ENCODE data around the gene SAMD11.

Gene SAMD11

DNA sequence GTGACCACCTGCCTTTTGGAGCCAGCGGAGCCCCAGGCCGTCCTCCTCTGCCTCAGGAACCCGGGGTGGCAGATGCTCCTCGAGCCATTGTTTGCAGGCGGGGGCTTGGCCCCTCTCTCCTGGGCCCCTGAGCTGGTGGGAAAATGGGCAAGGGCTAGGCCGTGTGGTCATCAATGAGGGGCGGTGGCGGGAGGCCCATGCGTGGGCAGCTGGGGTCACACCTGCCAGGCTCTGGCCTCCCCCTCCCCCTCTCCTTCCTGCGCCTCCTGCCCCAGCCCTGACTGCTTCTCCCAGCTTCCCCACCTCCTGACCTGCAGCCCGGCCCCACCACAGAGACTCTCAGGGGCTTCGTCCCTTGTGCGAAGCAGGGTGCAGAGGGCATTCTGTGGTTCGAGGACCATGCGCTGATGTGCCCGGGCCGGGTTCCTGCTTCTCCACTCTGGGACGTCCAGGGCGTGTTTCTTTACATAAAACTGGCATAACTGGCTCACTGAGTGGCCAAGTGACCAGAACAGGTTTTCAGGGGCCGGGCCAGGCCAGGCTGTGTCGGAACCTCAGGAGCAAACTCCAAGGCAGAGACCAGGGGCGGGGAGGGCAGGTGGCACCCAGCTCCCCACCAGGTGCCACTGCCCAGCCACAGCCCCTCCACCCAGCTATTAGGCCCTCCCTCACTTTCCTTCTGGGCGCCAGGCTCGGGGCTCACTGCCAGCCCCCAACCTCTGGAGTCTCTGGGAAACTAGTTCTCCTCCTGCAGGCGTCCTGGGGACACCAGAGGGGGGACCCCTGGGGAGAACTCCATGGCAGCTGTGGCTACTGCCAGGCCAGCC lies 9.3 kb downstream of the SAMD11 start:
- DNase-seq, result no peak

DNA sequence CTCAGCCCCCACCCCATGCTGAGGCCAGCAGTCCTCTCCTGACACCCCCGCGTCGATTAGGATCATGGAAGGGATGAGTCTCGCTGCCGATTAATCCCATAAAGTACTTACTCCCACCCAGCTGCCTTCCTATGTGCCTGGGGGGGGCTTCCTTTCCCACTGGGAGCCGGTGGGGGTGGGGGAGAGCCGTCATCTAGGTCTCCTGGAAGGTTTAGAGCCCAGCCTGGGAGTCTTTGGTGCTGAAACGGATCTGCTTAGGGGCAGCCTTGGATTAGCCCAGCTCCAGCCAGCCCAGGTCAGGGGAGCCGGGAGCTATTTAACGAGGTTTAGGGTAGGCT lies 9.8 kb downstream of the SAMD11 start:
- DNase-seq, result no peak

DNA sequence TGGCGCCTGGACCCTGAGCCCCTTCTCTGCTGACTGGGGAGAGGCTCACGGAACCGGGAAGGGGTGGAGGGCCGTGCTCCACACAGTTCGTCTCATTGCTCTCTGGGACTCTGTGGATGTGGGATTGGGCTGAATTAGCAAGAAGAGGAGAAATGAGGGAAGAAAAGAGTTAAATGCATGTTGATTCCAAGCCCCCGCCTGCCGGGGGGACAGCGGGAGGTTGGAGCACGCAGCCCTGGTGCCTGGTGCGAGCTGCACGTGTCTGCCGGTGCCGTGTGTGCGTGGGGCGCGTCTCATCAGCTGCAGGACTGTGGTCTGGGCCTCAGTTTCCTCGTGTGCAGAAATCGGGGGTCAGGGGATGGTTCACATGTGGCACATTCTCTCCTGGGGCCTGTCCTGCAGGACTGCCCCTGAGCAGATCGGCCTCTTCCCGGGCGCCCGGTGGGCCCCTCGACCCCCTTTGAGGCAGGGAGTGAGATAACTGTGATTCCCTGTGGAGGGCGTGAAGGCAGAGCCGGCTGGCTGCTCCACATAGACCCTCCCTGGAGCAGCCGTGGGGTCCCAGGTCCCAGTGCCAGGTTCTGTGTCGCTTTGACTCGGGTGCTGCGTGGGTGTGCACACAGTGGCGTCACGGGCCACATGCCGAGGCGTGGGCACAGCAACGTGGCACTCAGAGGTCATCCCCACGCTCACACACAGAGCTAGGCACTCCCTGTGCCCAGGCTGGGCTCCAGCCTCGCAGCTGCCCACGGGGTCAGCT lies 11.4 kb downstream of the SAMD11 start:
- DNase-seq, result no peak

DNA sequence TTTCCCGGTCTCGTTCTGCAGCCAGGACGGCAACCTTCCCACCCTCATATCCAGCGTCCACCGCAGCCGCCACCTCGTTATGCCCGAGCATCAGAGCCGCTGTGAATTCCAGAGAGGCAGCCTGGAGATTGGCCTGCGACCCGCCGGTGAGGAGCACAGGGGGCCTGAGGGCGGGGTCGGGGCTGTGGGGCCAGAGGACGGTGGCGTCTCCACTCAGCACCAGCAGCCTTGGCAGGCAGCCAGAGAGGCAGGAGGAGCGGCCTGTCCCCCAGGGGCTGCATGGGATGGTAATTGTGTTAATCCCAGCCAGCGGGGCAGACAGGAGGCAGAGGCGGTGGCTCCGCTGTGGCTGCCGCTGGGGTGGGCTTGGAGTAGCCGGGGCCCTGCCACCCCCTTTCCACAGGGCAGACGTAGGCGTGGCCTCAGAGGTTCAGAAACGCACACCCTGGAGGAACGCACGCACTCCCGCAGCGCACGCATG lies 12.1 kb downstream of the SAMD11 start:
- DNase-seq, result no peak

DNA sequence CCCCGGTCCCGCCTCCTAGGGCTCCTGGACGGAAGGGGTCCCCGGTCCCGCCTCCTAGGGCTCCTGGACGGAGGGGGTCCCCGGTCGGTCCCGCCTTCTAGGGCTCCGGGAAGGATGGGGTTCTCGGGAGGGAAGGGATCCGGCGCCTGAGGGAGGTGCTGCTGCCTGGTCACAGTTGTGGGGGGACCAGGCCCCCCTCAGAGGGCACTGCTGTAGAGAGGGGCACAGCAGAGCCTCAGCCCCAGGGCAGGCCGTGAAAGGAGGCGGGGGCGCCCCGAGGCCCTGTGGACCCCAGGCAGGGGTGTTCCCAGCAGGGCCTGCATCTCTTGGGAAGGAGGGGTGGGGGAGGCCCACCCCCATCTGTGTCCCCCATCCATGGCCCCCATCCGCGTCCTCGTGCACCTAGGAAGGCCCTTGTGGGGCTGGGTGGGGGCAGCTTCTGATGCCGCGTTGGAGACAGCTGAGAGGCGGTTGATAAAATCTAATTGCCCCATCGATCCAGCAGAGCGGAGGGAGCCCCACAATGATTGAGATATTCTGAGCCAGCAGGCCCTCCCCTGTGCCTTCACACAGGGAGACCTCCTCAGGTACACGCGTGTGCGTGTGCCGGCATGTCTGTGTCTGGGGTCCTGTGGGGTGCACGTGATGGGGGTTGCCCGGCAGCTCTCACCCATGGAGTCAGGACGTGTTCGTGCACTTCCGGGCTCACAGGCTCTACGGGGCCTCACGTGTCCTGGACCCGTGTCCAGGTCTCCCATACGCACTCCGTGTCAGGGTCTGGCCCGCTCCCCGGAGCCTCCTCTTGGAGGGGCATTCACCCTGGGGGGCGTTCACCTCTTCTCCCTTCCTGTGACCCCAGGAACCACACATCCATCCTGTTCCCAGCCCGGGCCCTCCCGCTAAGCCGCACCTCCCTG lies 12.9 kb downstream of the SAMD11 start:
- no peak for DNase-seq

DNA sequence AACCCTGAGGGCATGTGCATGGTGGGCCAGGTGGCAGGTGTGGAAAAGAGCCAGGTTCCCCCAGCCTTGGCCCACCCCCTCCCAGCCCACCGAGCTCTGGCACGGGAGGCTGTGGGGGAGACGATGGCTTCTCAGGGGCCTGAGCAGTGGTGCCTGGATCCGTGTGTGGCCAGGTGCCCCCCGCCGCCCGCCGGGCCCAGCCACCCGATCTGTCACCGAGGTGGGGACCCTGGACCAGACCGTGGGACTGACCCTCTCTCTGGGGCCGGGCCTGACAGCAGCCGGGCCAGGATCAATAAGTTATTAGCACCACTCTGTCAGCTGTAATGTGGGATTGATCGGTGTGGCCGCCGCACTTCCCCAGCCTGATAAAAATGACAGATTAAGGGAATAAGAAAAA lies 13.8 kb downstream of the SAMD11 start:
- no peak for DNase-seq

DNA sequence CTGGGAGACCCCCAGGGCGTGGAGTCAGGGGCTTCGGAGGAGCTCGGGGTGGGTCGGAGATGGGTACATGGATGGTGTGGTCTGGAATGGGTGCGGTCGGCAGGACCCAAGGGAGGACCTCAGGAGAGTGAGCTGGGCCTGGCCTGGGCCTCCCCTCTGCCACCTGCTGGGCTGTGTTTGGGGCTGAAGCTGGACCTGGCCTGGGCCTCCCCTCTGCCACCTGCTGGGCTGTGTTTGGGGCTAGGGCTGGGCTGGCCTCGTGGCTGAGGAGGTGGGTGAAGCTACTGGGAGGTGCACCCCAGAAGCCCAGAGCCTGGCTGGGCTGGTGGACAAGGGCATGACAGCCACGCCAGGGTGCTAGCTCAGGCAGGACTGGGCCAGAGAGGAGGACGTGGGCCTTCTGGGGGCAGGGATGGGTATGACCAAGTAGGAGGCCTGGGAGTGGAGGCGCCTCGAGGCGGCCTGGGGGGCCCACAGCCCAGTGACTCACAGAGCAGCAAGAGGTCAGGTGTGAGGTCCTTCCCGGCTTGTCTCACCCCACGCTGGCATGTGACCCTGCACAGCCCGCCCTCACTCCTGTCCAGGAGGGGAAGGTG lies 14.5 kb downstream of the SAMD11 start:
- no peak for DNase-seq

DNA sequence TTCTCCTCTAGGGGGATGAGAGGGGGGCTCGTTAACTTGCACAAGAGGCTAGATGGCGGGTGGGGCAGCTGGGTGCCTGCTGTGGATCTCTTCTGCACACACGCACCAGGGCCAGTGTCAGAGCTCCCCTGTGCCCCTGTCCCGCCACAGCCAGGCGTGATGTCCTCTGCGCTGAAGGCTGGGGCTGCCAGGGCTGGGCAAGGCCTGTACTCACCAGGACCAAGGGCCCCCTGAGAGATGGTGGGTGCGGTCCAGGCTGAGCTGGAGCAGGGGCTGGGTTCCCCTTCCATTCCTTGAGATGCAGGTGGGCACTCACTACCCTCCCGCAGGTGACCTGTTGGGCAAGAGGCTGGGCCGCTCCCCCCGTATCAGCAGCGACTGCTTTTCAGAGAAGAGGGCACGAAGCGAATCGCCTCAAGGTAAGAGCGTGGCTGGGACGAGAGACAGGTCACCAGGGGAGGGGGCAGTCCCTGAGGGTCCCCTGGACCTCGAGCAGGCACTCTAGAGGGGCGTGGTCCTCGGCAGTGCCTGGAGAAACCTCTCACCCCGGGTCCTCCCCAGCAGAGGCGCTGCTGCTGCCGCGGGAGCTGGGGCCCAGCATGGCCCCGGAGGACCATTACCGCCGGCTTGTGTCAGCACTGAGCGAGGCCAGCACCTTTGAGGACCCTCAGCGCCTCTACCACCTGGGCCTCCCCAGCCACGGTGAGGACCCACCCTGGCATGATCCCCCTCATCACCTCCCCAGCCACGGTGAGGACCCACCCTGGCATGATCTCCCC lies 15.2 kb downstream of the SAMD11 start:
- no peak for DNase-seq

DNA sequence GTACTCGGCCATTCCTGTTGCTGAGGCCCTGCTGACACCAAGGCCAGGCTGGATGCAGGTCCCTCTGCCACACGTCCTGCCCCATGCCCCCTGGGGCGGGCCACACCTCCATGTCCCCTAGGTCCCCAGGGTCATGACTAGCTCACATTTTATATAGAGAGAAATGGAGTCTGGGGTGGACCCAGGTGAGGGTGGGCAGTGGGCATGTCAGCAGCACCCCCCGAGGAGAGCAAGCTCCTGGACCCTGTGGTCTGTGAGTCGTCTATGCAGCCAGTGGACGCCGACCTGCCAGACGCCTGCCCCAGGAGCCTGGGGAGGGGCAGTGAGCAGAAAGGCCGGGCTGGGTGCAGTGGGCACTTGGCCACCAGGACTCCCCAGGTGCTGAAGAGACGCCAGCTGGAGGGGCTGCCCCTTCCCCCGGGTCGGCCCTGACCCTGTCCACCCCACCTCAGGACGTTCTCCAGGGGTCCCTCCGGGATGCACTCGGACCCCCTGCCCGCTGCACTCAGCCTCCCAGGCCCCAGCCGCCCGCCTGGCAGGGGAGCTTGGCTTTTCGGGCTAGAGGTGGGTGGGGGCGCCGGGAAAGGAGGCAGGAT lies 15.9 kb downstream of the SAMD11 start:
- DNase-seq, result no peak

DNA sequence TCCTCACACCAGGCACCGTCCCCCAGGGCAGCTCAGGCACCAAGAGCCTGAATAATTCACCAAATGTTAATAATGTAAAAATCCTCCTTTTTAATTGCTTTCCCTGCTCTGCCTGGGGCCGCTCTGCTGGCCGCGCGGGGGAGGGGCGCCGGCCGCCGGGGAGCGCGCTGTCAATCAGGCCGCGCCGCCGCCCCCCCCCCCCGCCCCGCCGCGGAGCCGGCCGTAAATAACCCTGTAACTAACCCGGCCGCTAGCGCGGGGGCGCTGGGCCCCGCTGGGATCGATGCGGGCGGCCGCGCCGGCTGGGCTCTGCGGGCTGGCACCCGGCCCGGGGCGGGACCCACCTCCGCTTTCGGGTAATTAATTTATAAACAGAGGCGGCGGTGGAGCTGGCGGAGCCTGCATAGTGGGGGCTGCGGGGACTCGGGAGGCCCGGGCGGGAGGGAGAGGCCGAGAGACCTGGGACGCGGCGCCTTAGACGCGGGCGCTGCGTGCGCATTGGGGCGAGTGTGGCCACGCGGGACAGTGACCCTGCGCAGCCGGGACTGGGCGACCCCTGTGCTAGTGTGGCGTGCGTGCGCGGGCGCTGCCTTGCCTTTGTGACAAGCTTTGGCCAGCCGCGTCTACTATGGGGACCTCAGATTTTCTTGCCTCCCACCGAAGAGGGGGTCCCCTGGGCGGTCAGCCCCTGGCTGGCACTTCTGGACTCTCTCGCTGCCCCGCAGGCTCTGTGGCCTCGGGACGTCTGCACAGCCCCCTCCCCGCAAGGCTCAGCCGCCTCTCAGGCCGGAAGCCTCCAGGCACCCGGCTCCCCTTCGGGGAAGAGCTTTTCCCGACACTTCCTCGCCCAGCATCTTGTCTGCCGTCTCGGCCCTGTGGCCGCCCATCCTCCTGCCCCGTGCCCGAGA lies 16.6 kb downstream of the SAMD11 start:
- no peak for DNase-seq

DNA sequence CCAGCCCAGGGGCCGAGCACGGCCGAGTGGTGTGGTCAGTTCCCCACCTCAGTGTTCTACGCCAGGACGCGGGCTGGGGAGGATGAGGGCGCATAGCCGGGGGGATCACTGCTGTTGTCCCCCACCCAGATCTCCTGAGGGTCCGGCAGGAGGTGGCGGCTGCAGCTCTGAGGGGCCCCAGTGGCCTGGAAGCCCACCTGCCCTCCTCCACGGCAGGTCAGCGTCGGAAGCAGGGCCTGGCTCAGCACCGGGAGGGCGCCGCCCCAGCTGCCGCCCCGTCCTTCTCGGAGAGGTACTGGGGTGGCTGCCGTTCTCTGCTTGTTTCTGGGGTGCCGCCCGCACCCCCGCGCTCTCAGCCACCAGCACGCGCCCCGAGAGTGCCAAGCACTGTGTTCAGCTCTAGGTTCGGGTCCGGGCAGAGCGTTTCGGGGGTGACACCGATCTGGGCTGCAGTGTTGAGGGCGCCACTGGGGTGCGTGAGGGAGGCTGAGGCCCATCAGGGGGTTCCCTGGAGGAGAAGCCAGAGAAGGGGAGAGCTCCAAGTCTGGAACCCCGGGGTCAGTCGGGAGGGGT lies 17.4 kb downstream of the SAMD11 start:
- no peak for DNase-seq

DNA sequence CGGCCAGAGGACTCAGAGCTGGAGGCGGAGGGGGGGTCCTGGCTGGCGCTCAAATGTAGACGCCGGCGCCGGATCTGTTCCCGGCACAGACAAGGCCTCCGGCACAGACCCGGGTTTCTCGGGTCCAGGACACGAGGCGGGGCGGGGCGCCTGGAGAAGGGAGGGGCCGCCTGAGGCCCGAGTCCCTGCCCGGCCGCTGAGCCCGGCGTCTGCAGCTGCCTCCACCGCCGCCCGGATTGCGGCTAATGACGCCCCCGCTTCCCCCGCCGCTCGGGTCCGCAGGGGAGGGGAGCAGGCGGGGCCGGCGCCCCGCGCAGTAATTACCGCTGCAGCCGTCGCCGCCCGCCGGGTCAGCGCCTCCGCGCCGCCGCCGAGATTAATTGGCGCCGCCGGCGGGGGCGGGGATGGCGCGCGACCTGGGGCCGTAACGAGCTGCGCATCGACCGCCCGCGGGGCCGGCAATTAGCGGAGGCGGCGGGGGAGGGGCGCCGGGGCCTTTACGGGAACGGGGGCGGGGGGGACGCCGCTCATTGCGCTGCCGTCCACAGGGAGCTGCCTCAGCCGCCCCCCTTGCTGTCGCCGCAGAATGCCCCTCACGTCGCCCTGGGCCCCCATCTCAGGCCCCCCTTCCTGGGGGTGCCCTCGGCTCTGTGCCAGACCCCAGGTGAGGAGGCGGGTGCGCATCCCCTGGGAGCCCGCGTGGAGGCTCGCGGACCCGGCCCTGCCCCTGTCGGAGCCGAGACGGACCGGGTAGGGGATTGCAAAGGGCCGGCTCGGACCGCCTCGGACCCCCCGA lies 18.1 kb downstream of the SAMD11 start:
- DNase-seq, result no peak

DNA sequence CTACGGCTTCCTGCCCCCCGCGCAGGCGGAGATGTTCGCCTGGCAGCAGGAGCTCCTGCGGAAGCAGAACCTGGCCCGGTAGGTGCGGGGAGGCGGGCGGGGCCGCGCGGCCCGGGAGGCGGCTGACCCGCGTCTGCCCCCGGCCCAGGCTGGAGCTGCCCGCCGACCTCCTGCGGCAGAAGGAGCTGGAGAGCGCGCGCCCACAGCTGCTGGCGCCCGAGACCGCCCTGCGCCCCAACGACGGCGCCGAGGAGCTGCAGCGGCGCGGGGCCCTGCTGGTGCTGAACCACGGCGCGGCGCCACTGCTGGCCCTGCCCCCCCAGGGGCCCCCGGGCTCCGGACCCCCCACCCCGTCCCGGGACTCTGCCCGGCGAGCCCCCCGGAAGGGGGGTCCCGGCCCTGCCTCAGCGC lies 18.7 kb downstream of the SAMD11 start:
- no peak for DNase-seq

DNA sequence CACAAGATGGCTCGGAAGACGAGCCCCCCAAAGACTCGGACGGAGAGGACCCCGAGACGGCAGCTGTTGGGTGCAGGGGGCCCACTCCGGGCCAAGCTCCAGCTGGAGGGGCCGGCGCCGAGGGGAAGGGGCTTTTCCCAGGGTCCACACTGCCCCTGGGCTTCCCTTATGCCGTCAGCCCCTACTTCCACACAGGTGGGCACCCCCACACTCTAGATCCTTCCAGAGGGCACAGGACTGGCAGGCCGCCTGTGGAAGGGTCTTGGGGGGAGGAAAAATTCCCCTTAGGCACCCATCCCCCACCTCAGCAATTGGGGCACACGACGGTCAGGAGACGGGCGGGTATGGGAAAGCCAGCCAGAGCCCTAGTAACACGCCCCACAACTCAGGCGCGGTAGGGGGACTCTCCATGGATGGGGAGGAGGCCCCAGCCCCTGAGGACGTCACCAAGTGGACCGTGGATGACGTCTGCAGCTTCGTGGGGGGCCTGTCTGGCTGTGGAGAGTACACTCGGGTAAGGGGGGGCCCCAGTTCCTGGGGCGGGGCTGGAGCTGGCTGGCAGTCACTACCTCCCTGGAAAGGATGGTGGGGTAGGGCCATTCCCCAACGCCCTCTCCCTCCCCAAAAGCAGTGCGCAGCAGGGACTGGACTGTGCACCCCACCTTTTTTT lies 19.3 kb downstream of the SAMD11 start:
- no peak for DNase-seq

DNA sequence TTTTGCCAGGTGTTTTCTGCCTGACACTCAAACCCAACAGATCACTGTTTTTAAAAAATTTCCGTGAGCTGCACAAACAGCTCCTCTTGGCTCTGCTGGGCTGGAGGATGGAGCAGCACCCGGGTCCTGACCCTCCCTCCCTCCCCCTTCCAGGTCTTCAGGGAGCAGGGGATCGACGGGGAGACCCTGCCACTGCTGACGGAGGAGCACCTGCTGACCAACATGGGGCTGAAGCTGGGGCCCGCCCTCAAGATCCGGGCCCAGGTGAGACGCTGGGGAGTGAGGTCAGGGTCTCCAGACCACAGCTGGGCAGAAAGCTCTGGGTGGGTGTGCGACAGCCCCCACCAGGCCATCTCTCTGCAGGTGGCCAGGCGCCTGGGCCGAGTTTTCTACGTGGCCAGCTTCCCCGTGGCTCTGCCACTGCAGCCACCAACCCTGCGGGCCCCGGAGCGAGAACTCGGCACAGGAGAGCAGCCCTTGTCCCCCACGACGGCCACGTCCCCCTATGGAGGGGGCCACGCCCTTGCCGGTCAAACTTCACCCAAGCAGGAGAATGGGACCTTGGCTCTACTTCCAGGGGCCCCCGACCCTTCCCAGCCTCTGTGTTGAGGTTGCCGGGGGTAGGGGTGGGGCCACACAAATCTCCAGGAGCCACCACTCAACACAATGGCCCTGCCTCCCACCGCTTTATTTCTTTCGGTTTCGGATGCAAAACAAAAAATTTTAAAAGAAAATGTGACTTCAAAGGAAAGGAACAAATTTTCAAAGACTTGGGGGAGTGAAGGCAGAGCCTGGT lies 20.0 kb downstream of the SAMD11 start:
- DNase-seq, result no peak

DNA sequence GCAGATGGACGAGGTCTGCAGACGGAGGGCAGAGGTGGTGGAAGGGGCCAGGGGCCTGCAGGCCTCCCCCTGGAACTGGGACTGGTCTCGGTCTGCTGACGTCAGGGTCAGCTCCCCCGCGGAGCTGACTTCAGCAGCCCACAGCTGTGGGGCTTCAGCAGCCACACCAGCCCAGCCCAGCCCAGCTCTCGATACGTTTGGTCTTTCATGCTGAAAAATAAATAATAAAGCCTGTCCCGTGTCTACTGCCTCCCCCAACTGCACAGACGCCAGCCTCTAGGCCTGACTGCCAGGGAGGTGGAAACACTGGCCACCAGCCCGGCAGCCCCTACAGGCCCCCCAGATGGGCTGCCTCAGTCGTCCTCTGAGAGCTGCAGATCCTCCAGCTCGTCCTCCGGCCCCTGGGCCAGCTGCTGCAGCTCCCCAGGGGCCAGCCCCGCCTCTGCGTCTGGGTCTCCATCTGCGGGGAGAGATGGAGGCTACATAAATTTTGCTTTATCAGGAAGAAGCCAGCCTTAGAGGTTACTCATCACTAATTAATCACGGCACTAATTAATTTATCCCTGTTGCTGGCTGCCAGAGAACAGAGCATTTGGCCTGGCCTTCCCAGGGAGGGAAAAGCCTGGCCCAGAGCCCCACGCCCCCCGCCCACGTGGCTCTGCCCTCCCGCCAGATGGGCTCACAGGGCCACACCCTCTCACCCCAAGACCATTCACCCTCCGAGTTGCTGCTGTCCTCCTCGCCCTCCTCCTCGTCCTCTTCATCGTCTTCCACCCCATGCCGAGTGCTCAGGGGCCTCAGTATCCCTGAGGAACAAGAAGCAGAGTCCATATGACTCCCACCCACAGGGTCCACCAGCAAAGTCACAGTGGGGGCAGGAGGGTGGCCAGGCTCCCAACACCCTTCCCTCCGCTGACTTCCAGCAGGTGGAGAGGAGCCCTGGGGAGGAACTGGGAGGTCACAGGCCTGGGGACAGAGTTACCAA lies 20.9 kb downstream of the SAMD11 start:
- no peak for DNase-seq

Measured in NK-92 treated with Interleukin-12 subunit alpha and Interleukin-12 subunit beta, amount 100 ng/mL, for 24 hours (cell line).